LNCaP clone FGC (cell line): ENCODE data around the gene PCDH9.

Experiments used
- DNase-seq: peaks from one replicate; pipeline ENCODE4 v3.0.0-alpha.2; 2011; ENCODE audit warnings: low read depth
- H3K4me3 ChIP-seq: 2 replicates; pipeline ENCODE4 v1.5.1; 2011; ENCODE audit warnings: mild to moderate bottlenecking, low read depth, low read length, control low read depth
- TF ChIP-seq, protein P1 (sequence below): IDR thresholded peaks from 2 replicates; pipeline ENCODE4 v1.5.1; 2012; ENCODE audit warnings: mild to moderate bottlenecking; ENCODE audit not compliant: control insufficient read depth, insufficient read depth; ENCODE audit errors: extremely low read depth

PCDH9 gene

DNA sequence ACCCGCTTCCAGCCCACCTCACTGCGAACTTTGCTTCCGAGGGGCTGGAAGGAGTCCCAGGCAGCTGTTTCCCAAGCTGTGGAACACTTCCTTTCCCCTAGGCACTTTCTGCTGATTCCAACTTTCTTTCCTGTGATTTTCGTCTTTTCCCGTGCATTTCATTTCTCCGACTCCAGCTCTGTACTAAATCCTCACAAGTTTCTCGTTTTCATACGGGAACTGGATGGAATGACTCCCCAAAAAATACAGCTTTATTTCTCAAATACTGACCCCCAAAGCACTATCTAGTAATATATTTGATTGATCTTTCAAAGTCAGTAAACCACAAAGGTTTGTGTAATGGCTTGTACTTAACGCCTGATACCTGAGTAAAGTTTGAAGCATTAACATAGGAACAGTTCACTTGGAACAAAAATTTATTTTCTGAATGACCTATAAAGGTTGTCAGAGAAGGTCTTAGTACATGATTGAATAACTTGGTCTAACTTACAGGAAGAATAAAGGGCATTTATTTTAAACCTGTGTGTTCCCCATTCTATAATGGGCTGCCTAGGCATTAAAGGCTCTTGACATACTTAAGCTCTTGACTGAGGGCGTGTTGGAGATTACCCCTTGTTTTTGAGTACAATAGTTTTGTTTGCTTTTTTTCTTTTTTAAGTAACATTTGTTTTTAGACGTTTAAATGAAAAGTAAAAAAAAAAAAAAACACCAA is 1.3 kb upstream of the PCDH9 start:
- peak overlapping the region; percentile 59 for H3K4me3 ChIP-seq
- TF ChIP-seq, protein P1, sequence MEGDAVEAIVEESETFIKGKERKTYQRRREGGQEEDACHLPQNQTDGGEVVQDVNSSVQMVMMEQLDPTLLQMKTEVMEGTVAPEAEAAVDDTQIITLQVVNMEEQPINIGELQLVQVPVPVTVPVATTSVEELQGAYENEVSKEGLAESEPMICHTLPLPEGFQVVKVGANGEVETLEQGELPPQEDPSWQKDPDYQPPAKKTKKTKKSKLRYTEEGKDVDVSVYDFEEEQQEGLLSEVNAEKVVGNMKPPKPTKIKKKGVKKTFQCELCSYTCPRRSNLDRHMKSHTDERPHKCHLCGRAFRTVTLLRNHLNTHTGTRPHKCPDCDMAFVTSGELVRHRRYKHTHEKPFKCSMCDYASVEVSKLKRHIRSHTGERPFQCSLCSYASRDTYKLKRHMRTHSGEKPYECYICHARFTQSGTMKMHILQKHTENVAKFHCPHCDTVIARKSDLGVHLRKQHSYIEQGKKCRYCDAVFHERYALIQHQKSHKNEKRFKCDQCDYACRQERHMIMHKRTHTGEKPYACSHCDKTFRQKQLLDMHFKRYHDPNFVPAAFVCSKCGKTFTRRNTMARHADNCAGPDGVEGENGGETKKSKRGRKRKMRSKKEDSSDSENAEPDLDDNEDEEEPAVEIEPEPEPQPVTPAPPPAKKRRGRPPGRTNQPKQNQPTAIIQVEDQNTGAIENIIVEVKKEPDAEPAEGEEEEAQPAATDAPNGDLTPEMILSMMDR, result no peak
- DNase-seq, result no peak

DNA sequence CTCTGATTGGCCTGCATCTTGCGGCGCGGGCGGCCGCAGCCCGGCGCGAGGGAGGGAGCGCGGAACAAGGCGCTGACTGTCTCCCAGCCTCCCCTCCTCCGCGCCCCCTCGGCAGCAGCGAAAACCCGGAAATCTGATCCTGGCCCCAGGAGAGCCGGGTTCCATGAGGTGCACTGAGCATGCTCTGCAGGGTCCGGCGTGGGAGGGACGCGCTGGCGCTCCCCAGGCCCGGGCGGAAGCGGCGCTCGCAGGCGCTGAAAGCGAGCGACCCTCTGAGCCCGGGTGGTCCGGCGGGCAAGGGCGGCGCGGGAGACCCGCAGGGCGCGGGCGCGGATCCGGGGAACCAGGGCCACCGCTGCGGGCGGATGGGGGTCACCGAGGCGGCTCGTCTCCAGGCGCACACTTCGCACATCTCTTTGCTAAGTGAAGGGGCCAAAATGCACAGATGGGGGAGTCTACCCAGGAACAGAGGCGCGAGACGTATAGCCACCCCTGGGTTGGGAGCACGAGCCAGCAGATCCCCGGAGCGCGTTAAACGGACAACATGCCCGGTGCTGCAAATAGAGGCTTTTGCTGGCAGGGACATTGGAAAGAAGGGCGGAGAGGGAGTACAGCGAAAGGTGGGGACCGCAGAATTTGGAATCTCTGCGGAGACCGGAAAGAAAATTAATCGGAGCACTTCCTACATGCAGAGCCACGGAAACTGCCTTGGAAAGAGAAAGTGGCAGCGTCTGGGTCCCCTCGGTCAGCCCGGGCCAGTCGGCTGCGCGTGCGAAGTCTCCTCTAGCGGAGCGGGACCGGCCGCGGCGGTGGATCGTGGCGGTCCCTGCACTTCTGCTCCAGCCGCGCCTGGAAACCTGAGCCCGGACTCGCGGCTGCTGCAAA is 510 bp upstream of the PCDH9 start:
- TF ChIP-seq, protein P1, result no peak
- peak overlapping the region; percentile 59 for H3K4me3 ChIP-seq
- peak; percentile 41 for DNase-seq

DNA sequence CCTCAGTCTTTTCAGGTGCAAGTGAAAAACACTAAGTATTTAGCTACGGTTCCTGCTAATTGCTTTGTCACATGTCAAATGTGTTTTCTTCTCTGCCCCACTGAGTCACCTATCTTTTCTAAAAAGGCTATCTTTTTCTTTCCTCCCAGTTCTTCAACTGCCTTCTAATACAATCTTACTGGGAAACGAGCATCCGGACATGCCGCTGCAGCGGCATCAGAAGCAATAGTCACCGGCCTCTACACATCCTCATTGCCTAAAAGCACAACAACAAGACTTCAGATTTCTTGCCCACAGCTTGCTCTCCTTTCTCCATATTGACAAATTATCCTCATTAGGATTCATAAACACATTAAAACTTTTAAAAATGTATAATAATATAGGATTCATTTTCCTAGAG is 1.2 kb downstream of the PCDH9 start:
- H3K4me3 ChIP-seq, result no peak overlapping the region
- DNase-seq, result no peak
- TF ChIP-seq, protein P1, result no peak

DNA sequence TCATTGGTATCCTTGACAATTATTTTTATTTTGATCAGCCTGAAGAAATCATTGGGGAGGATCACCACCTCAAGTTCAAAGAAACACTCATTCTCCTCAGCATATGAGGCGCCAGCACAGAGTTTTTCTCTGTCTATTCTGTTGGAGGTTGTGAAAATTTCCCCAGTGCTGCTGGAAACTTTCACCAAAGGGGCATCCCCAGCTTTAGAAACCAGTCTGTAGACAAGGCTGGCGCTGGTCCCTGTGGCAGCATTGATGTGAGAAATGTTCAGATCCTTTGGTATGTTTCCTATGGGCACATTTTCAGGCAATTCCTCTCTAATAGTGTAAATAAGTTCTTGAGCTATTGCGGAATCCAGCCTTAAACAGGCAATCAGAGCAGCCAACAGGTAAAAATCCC is 2.1 kb downstream of the PCDH9 start:
- TF ChIP-seq, protein P1, result no peak

DNA sequence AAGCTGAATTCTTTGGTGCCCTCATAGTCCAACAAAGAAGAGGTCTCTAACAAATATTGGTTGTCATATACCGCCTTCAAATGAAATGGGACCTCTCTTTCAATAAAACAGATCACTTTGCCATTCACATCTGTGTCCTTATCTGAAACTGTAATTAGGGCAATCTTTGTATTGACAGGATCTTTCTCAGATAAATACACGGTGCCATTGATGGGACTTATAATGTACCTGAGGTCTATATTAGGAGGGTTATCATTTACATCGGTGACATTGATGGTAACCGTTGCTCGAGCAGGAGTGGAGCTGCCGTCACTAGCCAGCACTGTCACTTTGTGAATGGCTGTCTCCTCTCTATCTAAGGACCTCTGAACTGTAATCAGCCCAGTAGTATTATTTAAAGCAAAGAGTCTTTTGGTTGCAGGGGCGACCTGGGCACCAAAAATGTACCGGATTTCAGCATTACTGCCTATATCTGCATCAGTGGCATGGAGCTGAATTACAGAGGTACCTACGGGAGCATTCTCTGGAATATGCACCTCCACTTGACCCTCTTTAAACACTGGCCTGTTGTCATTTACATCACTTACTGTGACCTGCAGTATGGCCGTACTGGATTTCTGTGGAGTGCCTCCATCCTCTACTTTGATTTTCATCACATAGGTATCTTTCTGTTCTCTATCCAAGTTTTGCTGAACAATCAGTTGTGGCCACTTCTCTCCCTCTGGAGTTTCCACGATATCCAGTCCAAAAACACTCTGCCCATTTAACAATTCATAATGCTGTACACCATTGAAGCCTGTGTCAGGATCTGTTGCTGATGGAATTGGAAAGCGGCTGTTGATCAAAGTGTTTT is 2.8 kb downstream of the PCDH9 start:
- TF ChIP-seq, protein P1, result no peak

More for the DNA sequence above, 2.1 kb downstream of the PCDH9 start:
- no peak overlapping the region for H3K4me3 ChIP-seq
- DNase-seq, result no peak

DNA sequence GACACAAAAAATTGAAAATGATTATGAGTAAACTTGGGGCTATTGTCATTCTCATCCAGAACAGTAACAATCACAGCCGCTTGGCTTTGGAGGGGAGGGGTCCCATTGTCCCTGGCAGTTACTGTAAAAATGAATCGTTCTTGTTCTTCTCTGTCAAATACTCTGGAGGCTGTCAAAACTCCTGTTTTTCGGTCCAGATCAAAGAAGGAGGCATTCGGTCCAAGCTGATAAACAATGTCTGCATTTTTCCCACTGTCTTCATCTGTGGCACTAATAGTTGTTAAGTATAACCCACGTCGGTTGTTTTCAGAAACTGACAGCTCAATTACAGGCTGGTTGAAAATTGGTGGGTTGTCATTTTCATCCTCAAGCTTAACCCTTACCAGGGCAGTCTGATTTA is 3.4 kb downstream of the PCDH9 start:
- TF ChIP-seq, protein P1, result no peak
- no peak for DNase-seq
- H3K4me3 ChIP-seq, result no peak overlapping the region

More for the DNA sequence above, 2.8 kb downstream of the PCDH9 start:
- no peak overlapping the region for H3K4me3 ChIP-seq
- no peak for DNase-seq
